HG03442 (cell line): ENCODE data around the gene MGA.

ENCODE experiments used
- ATAC-seq: cut with Tn5 transposase; IDR thresholded peaks from one replicate; pipeline ENCODE4 v1.9.1; 2021; ENCODE audit warnings: mild to moderate bottlenecking, moderate library complexity; ENCODE audit not compliant: unreplicated experiment

The MGA gene

GRCh38 chr15:41804916-41805666 is 144.9 kb downstream of the MGA start:
- ATAC-seq: no peak

- no peak for ATAC-seq
Measured at GRCh38 chr15:41805711-41806110, 145.5 kb downstream of the MGA start.

- ATAC-seq: no peak
Measured at GRCh38 chr15:41806291-41807181, 146.3 kb downstream of the MGA start.

GRCh38 chr15:41809121-41809520 is 148.9 kb downstream of the MGA start:
- no peak for ATAC-seq

- no peak for ATAC-seq
Measured at GRCh38 chr15:41809526-41810220, 149.5 kb downstream of the MGA start.

- no peak for ATAC-seq
Measured at GRCh38 chr15:41810651-41811431, 150.6 kb downstream of the MGA start.

GRCh38 chr15:41811432-41812195 is 151.4 kb downstream of the MGA start:
- ATAC-seq: no peak

- no peak for ATAC-seq
Measured at GRCh38 chr15:41812820-41813375, 152.7 kb downstream of the MGA start.

GRCh38 chr15:41813426-41813825 is 153.2 kb downstream of the MGA start:
- ATAC-seq: no peak

GRCh38 chr15:41814534-41814933 is 154.3 kb downstream of the MGA start:
- ATAC-seq: no peak

- no peak for ATAC-seq
Measured at GRCh38 chr15:41816788-41817187, 156.6 kb downstream of the MGA start.

GRCh38 chr15:41817327-41817726 is 157.1 kb downstream of the MGA start:
- no peak for ATAC-seq

- no peak for ATAC-seq
Measured at GRCh38 chr15:41817781-41818180, 157.6 kb downstream of the MGA start.

GRCh38 chr15:41819455-41820050 is 159.3 kb downstream of the MGA start:
- ATAC-seq: no peak

- ATAC-seq: no peak
Measured at GRCh38 chr15:41820791-41821423, 160.7 kb downstream of the MGA start.

- ATAC-seq: no peak
Measured at GRCh38 chr15:41821831-41822230, 161.6 kb downstream of the MGA start.

GRCh38 chr15:41822471-41822870 is 162.3 kb downstream of the MGA start:
- ATAC-seq: no peak
